ENCODE measurements around the gene GHRHR.

Gene GHRHR

DNA sequence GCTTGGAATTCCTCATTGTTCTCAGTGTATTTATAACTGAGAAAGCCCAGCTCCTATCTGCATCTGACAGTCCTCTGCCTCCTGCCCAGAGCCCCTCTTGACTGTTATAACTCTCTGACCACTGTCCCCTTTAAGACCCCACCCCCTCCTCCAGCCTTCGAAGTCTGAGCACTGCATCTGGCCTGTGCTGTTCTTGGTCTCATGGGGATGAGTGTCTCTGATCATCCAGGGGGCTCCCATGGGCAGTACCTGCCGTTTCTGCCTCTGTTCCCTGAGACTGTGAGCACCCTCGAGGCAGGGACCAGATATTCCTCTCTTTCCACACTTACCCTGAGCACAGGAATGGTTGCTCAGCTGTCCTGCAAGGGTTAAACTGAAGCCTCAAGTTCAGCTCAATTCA is 7.7 kb downstream of the GHRHR start:
- no peak for DNase-seq (ENCODE audit: low read depth)
- no peak overlapping the region for H3K4me3 ChIP-seq (ENCODE audit: low read length)
- TF ChIP-seq, protein P1, sequence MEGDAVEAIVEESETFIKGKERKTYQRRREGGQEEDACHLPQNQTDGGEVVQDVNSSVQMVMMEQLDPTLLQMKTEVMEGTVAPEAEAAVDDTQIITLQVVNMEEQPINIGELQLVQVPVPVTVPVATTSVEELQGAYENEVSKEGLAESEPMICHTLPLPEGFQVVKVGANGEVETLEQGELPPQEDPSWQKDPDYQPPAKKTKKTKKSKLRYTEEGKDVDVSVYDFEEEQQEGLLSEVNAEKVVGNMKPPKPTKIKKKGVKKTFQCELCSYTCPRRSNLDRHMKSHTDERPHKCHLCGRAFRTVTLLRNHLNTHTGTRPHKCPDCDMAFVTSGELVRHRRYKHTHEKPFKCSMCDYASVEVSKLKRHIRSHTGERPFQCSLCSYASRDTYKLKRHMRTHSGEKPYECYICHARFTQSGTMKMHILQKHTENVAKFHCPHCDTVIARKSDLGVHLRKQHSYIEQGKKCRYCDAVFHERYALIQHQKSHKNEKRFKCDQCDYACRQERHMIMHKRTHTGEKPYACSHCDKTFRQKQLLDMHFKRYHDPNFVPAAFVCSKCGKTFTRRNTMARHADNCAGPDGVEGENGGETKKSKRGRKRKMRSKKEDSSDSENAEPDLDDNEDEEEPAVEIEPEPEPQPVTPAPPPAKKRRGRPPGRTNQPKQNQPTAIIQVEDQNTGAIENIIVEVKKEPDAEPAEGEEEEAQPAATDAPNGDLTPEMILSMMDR (conservative IDR thresholded peaks at IDR 0.05; ENCODE audit: low read length): no peak

DNA sequence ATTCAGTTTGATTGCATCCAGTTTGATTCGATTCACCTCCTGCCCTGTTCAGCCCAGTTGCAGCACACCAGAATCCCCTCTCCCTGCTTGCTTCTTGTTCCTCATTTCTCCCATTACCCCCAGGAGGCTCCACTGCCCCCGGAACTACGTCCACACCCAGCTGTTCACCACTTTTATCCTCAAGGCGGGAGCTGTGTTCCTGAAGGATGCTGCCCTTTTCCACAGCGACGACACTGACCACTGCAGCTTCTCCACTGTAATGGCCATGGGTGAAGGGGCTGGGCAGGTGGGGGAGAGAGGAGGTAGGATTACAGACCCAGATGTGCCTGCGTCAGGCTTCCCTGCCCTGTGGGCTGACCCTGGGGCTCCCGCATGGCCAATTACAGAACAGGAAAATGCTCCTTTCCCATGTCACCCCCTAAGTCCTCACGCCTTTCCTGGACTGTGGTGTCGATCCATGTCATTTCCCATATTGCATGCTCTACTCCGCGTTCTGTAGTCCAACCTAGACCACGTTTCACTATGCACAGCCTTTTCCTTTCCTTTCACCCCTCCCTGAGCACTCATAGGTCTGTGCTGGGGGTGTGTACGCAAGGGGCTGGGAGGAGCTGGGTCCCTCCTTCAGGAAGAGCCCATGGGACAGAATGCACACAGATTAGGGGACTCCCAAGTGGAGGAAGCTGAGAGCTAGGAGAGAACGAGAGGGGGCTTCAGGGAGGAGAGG is 8.2 kb downstream of the GHRHR start:
- no peak for DNase-seq (ENCODE audit: low read depth)
- TF ChIP-seq, protein P1 (conservative IDR thresholded peaks at IDR 0.05; ENCODE audit: low read length): no peak
- H3K4me3 ChIP-seq (ENCODE audit: low read length): no peak overlapping the region

DNA sequence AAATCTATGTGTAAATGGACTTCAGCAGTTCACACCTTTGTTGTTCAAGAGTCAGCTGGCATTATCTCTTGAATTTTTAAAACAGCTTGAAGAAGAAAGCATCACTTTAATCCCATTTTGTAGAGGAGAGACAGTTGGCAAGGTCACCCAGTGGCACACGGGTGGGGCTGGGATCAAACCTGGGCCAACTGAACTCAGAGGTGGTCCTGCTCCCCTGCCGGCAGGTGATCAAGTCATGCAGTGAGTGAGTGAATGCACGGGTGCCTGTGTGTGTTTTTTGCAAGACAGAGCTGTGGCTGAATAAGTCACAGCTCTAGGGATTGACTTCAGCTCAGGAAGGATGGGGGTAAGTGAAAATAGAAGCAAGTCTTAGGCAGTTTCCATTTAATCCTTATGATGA is 9.5 kb downstream of the GHRHR start:
- no peak for DNase-seq (ENCODE audit: low read depth)
- TF ChIP-seq, protein P1 (conservative IDR thresholded peaks at IDR 0.05; ENCODE audit: low read length): no peak
- H3K4me3 ChIP-seq (ENCODE audit: low read length): no peak overlapping the region

DNA sequence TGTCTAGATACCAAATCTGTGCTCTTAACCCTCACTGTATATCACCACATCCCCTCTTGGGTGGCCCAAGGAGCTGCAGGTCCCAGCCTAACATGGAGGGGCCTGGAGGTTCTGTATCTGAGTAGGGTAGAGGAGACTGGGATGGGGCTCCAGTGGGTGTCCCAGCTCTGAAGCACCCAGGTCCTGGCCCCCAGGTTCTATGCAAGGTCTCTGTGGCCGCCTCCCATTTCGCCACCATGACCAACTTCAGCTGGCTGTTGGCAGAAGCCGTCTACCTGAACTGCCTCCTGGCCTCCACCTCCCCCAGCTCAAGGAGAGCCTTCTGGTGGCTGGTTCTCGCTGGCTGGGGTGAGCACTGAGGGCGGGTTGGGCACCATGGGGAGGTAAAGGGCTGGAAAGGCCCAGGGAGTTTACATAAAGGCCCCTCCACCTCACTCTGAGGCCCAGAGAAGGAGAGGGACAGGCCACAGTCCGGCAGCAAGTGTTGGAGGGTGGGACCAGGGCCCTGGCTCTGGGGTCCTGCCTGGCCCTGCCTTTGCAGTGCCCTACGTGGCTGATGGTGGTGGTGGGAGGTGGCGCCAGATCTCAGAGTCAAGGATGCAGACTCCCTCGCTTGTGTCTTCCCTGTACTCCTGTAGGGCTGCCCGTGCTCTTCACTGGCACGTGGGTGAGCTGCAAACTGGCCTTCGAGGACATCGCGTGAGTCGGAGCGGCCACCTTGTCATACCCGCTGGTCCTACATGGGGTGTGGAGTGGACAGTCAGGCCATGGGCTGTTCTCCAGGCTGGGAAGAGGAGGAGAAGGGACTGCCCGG is 10.2 kb downstream of the GHRHR start:
- DNase-seq (ENCODE audit: low read depth): no peak
- TF ChIP-seq, protein P1 (conservative IDR thresholded peaks at IDR 0.05; ENCODE audit: low read length): no peak
- H3K4me3 ChIP-seq (ENCODE audit: low read length): no peak overlapping the region

DNA sequence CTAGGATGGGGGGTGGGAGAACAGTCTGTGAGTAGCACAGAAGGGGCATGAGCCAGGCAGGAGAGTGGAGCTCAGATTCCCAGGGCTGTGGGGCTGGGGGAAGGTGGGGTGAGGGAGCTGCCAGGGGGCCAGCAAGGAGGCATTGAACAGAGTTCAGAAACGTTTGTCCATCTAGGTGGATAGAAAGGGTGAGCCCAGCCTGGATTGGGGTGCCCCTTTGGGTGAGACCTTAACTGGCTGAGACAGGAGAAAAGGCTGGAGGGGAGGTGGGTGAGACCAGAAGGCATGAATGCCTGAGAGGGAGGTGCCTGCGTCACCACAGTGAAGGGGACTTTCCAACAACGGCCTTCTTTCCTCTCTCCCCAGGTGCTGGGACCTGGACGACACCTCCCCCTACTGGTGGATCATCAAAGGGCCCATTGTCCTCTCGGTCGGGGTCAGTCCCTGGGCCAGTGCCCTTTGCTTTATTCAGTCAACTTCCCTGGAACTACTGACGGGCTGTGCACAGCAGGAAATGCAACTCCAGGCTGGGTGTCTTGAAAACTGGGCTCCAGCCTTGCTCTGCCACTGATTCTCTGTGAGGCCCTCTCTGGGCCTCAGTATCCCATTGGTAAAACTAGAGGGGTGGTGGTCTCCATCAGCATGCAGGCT is 11.0 kb downstream of the GHRHR start:
- peak; percentile 38 for DNase-seq (ENCODE audit: low read depth)
- TF ChIP-seq, protein P1 (conservative IDR thresholded peaks at IDR 0.05; ENCODE audit: low read length): peak; percentile 69
- H3K4me3 ChIP-seq (ENCODE audit: low read length): no peak overlapping the region

DNA sequence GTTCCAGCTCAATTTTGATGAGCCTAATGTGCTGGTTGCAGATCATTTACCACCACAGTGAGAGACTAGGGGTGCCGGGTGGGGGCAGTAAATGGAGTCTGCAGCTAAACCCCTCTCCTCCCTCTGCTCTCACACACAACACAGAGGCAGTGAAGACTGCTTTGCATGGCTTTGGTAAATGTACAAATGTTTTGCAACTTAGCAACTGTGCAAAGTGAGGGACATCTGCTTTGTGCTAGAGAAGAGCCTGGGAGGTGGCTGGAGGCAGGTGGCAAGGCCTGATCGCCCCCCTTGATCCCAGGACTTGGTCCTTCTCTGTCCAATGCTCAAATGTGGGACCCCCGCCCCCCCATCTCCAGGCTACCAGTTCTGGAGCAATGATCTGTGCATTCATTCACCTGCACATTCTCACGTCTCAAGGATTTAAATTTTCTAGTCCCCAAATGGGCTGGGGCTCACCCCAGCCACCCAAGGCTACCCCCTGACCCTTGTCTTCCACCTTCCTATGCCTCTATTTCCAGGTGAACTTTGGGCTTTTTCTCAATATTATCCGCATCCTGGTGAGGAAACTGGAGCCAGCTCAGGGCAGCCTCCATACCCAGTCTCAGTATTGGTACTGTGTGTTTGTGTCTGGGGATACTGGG is 11.6 kb downstream of the GHRHR start:
- TF ChIP-seq, protein P1 (conservative IDR thresholded peaks at IDR 0.05; ENCODE audit: low read length): no peak
- H3K4me3 ChIP-seq (ENCODE audit: low read length): no peak overlapping the region
- no peak for DNase-seq (ENCODE audit: low read depth)

All from AG10803 (cell line).